Naive thymus-derived CD8-positive, alpha-beta T cell (primary cell): Measurements from ENCODE around the gene RAP1GAP2. TPM values are rescaled to one million over a fixed set of nuclear protein-coding genes. Genes with fewer than 3 reads are reported as not detected.
A peak's percentile ranks its signal among the peaks of the same experiment; 100 is the strongest.

Source experiments
- ATAC-seq, 2 donors: fragments of 150-1000 bp; cut with Tn5 transposase in 1 of 2; sonication (Bioruptor Pico), chemical (Tn5 transposase) in 1 of 2; 1 replicate in 1 of 2; 2 replicates in 1 of 2; pipeline ENCODE4 v1.10.0; 2021; ENCODE audit warnings: mild to moderate bottlenecking in 2 of 2, moderate library complexity in 2 of 2
- POLR2A ChIA-PET: fragments of 350-600 bp; sonication (Branson Sonifier 250); formaldehyde crosslinking; loops from one replicate; lab custom pipeline; 2021; ENCODE audit warnings: antibody characterized with exemption; lab: Charles Lee
- DNase-seq, 10 donors: peaks; one replicate each; pipeline versions ENCODE4 v3.0.0 to v3.0.0-alpha.2; 2020 to 2022
- H3K27ac Mint-ChIP-seq, 10 donors: one replicate each; pipeline ENCODE4 v1.8.0; 2020 to 2022; ENCODE audit warnings: mild to moderate bottlenecking in 10 of 10, mixed read lengths in 10 of 10, moderate library complexity in 4 of 10, inconsistent platforms in 1 of 10
- H3K27me3 Mint-ChIP-seq, 5 donors: one replicate each; pipeline ENCODE4 v1.8.0; 2021 to 2022; ENCODE audit warnings: mixed read lengths in 5 of 5
- H3K36me3 Mint-ChIP-seq, 3 donors: one replicate each; pipeline ENCODE4 v1.8.0; 2020 to 2022; ENCODE audit warnings: mixed read lengths in 3 of 3, mild to moderate bottlenecking in 2 of 3, inconsistent platforms in 1 of 3
- H3K4me1 Mint-ChIP-seq, 4 donors: one replicate each; pipeline ENCODE4 v1.8.0; 2021 to 2022; ENCODE audit warnings: mixed read lengths in 4 of 4
- H3K4me3 Mint-ChIP-seq, 10 donors: one replicate each; pipeline ENCODE4 v1.8.0; 2020 to 2022; ENCODE audit warnings: mild to moderate bottlenecking in 10 of 10, mixed read lengths in 10 of 10, moderate library complexity in 6 of 10, inconsistent platforms in 1 of 10
- H3K9me3 Mint-ChIP-seq, 9 donors: one replicate each; pipeline ENCODE4 v1.8.0; 2020 to 2022; ENCODE audit warnings: mixed read lengths in 9 of 9, mild to moderate bottlenecking in 3 of 9, inconsistent platforms in 1 of 9, moderate library complexity in 1 of 9
- polyA plus RNA-seq, 3 donors: library from polyadenylated mRNA; unstranded; fragments of 300-500 nt; fragmentation: Illumina TruSeq; gene quantifications; one replicate each; pipeline ENCODE4 v1.2.3, GENCODE V29; 2021
- total RNA-seq, 8 experiments: library from RNA in 2 of 8; stranded (reverse) in 2 of 8; gene quantifications; one replicate each; pipeline ENCODE4 v1.2.3 and lab custom pipeline; 2021 to 2026

The RAP1GAP2 gene
- total and polyA plus RNA-seq, 5 experiments from 2014 or later = 0.44 to 1.6 (median 1.3) TPM

- peak overlapping the region; percentile 60 to 93 (median 90) for H3K27ac Mint-ChIP-seq
- peak overlapping the region; percentile 77 to 90 (median 83) for H3K4me3 Mint-ChIP-seq
- DNase-seq = peak; percentile 62 to 90 (median 77)
- no peaks in the 10 kb centered on the region for H3K9me3 Mint-ChIP-seq
- peaks cover 11 to 38% (median 29%) of the 10 kb centered on the region in 4 donors for H3K4me1 Mint-ChIP-seq
- peak; percentile 89 to 93 for ATAC-seq
- H3K27me3 Mint-ChIP-seq = no peaks in the 10 kb centered on the region
- H3K36me3 Mint-ChIP-seq = peaks cover 0 to 14% (median 6%) of the 10 kb centered on the region in 3 donors
- POLR2A ChIA-PET = interaction anchor here (0.5 to 1.4 kb wide), 5 partner anchors 61 to 1139 kb away, joined by 3 to 6 read pairs (median 3); partner anchors contain the start of genes CYB5D2 and ZZEF1
Observed at GRCh38 chr17:3004150-3004801, 208.0 kb downstream of the RAP1GAP2 start.

DNA sequence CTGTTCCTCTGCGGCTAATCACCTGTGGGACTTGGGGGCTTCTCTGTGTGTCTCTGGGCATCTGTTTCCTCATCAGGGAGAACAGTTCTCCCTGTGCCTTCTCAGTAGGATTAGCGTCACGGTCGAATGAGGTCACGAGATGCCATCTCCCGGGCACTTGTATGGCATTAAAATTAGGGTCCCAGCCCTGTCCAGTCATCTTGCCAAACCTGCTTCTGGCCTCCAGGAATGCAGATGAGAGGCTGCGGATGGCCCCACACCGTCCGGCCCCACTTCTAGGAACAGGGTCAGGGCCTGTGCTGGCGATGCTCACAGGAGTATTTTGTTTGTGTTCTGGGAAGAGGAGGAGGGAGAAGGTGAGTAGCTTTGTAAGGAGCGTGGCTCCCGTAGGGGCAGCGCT lies 208.7 kb downstream of the RAP1GAP2 start:
- H3K9me3 Mint-ChIP-seq = no peaks in the 10 kb centered on the region
- ATAC-seq = no peak
- H3K27ac Mint-ChIP-seq = peak overlapping the region in 7 of 10 donors; percentile 60 to 93 (median 92)

DNA sequence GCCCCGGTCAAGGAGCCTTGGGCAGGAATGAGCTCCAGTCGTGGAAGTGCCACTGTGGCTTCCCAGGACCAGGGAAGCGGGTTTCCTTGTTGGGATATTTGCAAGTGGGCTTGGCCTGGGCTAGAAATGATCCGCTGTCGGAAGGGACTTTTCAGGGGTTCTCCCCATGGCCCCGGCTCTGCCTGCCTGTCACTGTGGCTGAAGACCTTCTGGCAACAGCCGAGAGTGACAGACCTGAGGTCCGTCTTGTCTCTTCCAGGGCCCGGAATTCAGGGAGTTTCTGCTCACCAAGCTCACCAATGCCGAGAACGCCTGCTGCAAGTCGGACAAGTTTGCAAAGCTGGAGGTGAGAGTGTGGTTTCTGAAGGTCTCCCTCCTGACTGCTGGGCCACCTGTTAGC lies 209.5 kb downstream of the RAP1GAP2 start:
- Mint-ChIP-seq H3K4me1 (peaks cover 11 to 38% (median 29%) of the 10 kb centered on the region in 4 donors), H3K27me3 (no peaks in the 10 kb centered on the region), H3K27ac (no peak overlapping the region), H3K4me3 (peak overlapping the region in 1 of 10 donors; percentile 79), H3K9me3 (no peaks in the 10 kb centered on the region), H3K36me3 (peaks cover 0 to 19% (median 6%) of the 10 kb centered on the region in 3 donors)
- DNase-seq = no peak
- POLR2A ChIA-PET = interaction anchor here (0.7 kb wide), 1 partner anchor 381 kb away, joined by 5 read pairs; no protein-coding TSS in a partner anchor
- no peak for ATAC-seq

More for the DNA sequence above, 208.7 kb downstream of the RAP1GAP2 start:
- no peaks in the 10 kb centered on the region for H3K27me3 Mint-ChIP-seq
- POLR2A ChIA-PET = interaction anchor here (0.5 to 1.3 kb wide), 3 partner anchors 62 to 232 kb away, joined by 3 to 6 read pairs (median 3); no protein-coding TSS in a partner anchor
- peaks cover 0 to 19% (median 6%) of the 10 kb centered on the region in 3 donors for H3K36me3 Mint-ChIP-seq
- DNase-seq = no peak
- peaks cover 11 to 38% (median 29%) of the 10 kb centered on the region in 4 donors for H3K4me1 Mint-ChIP-seq
- peak overlapping the region; percentile 38 to 87 (median 81) for H3K4me3 Mint-ChIP-seq

GRCh38 chr17:3006801-3007200 lies 210.6 kb downstream of the RAP1GAP2 start:
- Mint-ChIP-seq H3K27ac (peak overlapping the region in 1 of 10 donors; percentile 35), H3K27me3 (no peaks in the 10 kb centered on the region), H3K9me3 (no peaks in the 10 kb centered on the region), H3K4me3 (no peak overlapping the region), H3K4me1 (peaks cover 11 to 35% (median 29%) of the 10 kb centered on the region in 4 donors), H3K36me3 (peaks cover 0 to 19% (median 6%) of the 10 kb centered on the region in 3 donors)
- DNase-seq (no peak), ATAC-seq (no peak)
- POLR2A ChIA-PET = no interaction called here

DNA sequence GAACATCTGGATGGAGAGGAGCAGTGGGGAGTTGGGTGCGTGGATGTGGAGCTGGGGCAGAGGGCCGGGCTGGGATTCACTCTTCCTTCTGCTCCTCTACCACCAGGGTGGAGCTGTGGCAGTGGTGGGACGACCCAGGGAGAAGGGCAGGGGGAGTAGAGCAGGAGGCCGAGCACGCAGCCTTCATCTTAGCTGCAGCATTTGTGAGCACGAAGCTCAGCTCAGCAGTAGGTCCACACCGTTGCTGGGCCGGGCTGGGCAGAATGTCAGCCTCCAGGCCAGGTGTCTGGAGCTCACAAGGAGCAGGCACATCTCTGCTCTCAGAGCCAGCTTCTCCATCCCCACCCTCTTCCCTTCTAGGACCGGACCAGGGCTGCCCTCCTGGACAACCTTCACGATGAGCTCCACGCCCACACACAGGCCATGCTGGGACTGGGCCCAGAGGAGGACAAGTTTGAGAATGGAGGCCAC lies 211.4 kb downstream of the RAP1GAP2 start:
- DNase-seq (no peak), ATAC-seq (no peak)
- Mint-ChIP-seq H3K4me3 (no peak overlapping the region), H3K9me3 (no peaks in the 10 kb centered on the region), H3K36me3 (peaks cover 0 to 22% (median 8%) of the 10 kb centered on the region in 3 donors), H3K4me1 (peaks cover 8 to 27% (median 21%) of the 10 kb centered on the region in 4 donors), H3K27ac (peak overlapping the region in 2 of 10 donors; percentile 40 to 66), H3K27me3 (no peaks in the 10 kb centered on the region)
- POLR2A ChIA-PET = no interaction called here

GRCh38 chr17:3008336-3009288 lies 212.4 kb downstream of the RAP1GAP2 start:
- Mint-ChIP-seq H3K4me3 (no peak overlapping the region), H3K27ac (peak overlapping the region in 2 of 10 donors; percentile 40 to 66), H3K36me3 (peaks cover 0 to 25% (median 8%) of the 10 kb centered on the region in 3 donors), H3K4me1 (peaks cover 4 to 20% (median 13%) of the 10 kb centered on the region in 4 donors), H3K27me3 (no peaks in the 10 kb centered on the region), H3K9me3 (no peaks in the 10 kb centered on the region)
- POLR2A ChIA-PET = no interaction called here
- ATAC-seq (no peak), DNase-seq (no peak)

DNA sequence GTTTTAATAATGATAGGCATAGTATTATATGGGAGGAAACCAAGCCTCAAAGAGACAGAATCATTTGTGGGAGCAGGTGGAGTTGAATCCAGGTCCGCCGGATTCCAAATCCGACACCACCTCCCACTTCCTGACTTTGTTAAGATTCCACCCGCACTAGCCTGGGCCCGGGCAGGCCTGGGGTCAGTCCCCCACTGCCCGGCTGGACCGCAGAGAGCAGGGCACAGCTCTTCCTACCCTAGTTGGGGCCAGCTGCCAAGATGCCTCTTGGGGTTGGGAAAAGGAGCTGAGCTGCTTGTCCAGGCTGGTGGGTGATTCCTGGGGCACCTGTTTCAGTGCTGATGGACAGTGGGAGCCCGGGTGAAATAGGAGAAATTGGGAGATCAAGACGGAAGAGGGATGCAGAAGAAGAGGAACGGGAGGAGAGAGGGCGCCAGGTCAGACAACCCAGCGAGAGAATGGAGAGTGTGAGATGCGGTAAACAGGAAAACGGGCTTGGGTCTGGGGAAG lies 213.2 kb downstream of the RAP1GAP2 start:
- POLR2A ChIA-PET = no interaction called here
- Mint-ChIP-seq H3K9me3 (no peaks in the 10 kb centered on the region), H3K4me3 (no peak overlapping the region), H3K27ac (no peak overlapping the region), H3K36me3 (peaks cover 0 to 27% (median 8%) of the 10 kb centered on the region in 3 donors), H3K4me1 (peaks cover 3 to 11% (median 5%) of the 10 kb centered on the region in 4 donors), H3K27me3 (no peaks in the 10 kb centered on the region)
- ATAC-seq = no peak
- no peak for DNase-seq

- Mint-ChIP-seq H3K36me3 (peaks cover 0 to 25% (median 8%) of the 10 kb centered on the region in 3 donors), H3K9me3 (no peaks in the 10 kb centered on the region), H3K4me1 (peaks cover 0 to 4% (median 1%) of the 10 kb centered on the region in 4 donors), H3K4me3 (no peak overlapping the region), H3K27ac (peak overlapping the region in 1 of 10 donors; percentile 25), H3K27me3 (no peaks in the 10 kb centered on the region)
- DNase-seq (no peak), ATAC-seq (no peak)
- POLR2A ChIA-PET = no interaction called here
Observed at GRCh38 chr17:3011891-3012290, 215.7 kb downstream of the RAP1GAP2 start.

DNA sequence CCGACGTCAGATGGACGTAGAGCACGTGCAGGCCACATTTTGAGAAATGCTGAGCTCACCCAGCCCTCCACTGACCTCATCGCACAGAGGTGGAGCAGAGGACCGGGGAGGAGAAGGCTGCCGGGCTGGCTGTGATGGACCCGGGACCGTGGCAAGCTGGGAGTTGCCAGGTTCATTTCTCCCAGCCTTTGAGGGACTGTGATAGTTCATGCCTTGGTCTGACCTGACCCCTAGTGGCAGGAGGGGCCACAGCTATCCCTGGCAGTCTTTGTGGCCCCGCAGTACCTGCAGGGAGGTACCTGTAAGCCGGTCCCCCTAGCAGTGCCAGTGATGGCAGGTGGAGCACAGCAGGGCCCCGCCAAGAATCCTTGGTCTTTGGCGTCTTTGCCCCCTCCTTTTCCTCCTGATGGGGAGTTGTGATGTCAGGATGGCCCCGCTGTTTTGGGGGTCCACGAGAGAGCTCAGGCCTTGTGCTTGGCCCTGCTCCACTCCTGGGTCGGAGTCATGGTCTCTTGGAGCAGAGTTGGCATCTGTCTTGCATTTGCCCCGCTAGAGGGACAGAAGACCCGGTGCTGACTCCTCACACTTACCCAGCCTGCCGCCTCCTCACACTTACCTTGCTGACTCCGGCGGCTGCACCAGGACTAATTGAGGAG lies 216.8 kb downstream of the RAP1GAP2 start:
- DNase-seq (peak; percentile 38 to 80 (median 56)), ATAC-seq (peak; percentile 84 to 99)
- peaks cover 0 to 20% (median 9%) of the 10 kb centered on the region in 3 donors for H3K36me3 Mint-ChIP-seq
- POLR2A ChIA-PET = interaction anchor here (0.6 to 1.0 kb wide), 2 partner anchors 164 to 189 kb away, joined by 3 to 6 read pairs; no protein-coding TSS in a partner anchor
- no peaks in the 10 kb centered on the region for H3K9me3 Mint-ChIP-seq
- no peak overlapping the region for H3K27ac Mint-ChIP-seq
- no peaks in the 10 kb centered on the region for H3K27me3 Mint-ChIP-seq
- no peak overlapping the region for H3K4me3 Mint-ChIP-seq
- peaks cover 0 to 3% (median under 1%) of the 10 kb centered on the region in 4 donors for H3K4me1 Mint-ChIP-seq

DNA sequence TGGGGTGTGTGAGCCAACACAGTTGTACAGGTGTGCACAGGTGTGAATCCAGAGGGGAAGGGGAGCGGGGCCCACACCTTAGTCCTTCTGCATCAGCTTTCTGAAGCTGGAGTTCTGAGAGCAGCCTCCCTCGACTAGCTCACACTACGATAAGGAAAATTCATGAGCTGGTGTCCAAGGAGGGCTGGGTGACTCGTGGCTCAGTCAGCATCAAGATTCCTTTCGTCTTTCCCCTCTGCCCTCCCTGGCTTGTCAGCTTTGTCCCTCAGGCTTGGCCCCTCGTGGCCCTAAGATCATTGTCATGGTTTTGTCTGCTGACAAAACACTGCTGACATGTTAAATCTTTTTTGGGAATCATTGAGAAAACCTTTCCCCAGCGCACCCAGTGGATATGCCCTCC lies 219.7 kb downstream of the RAP1GAP2 start:
- H3K4me3 Mint-ChIP-seq = no peak overlapping the region
- H3K9me3 Mint-ChIP-seq = peaks cover 0 to 2% (median 0%) of the 10 kb centered on the region in 9 donors
- H3K27me3 Mint-ChIP-seq = no peaks in the 10 kb centered on the region
- ATAC-seq (no peak), DNase-seq (no peak)
- H3K27ac Mint-ChIP-seq = peak overlapping the region in 1 of 10 donors; percentile 34
- peaks cover 4 to 23% (median 15%) of the 10 kb centered on the region in 3 donors for H3K36me3 Mint-ChIP-seq
- peaks cover 0 to 3% (median 0%) of the 10 kb centered on the region in 4 donors for H3K4me1 Mint-ChIP-seq
- POLR2A ChIA-PET = no interaction called here

DNA sequence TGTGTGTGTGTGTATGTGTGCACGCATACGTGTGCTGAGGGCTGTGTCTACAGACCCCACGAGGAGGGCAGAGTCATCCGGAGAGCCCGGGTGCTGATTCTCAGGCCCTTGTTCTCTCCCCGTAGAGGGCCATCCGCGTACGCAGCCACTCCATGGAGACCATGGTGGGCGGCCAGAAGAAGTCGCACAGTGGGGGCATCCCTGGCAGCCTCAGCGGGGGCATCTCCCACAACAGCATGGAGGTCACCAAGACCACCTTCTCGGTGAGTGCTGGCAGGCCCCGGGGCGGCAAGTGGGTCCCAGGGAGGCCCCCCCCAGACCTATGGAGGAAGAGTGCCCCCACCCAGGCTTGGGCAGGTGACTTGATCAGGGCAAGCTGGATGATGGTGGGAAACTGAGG lies 221.7 kb downstream of the RAP1GAP2 start:
- POLR2A ChIA-PET = no interaction called here
- no peak for ATAC-seq

More for the DNA sequence above, 221.7 kb downstream of the RAP1GAP2 start:
- Mint-ChIP-seq H3K27me3 (no peaks in the 10 kb centered on the region), H3K36me3 (peaks cover 21 to 42% (median 30%) of the 10 kb centered on the region in 3 donors), H3K4me1 (no peaks in the 10 kb centered on the region), H3K9me3 (peaks cover 8 to 19% (median 11%) of the 10 kb centered on the region in 9 donors), H3K4me3 (no peak overlapping the region), H3K27ac (no peak overlapping the region)
- no peak for DNase-seq
